HG03469 (cell line): ENCODE measurements around the gene WDR87.

Source experiments
- ATAC-seq: cut with Tn5 transposase; IDR thresholded peaks from one replicate; pipeline ENCODE4 v1.9.1; 2021; ENCODE audit warnings: mild to moderate bottlenecking, moderate library complexity, moderate number of reproducible peaks; ENCODE audit not compliant: unreplicated experiment

WDR87 gene

GRCh38 chr19:37905946-37906868 lies at the start of gene WDR87:
Gene WDR87, minus strand, starts transcription at chr19:37906594. Its CDS starts 8,355 bp downstream, at chr19:37898239.
- no peak for ATAC-seq

DNA sequence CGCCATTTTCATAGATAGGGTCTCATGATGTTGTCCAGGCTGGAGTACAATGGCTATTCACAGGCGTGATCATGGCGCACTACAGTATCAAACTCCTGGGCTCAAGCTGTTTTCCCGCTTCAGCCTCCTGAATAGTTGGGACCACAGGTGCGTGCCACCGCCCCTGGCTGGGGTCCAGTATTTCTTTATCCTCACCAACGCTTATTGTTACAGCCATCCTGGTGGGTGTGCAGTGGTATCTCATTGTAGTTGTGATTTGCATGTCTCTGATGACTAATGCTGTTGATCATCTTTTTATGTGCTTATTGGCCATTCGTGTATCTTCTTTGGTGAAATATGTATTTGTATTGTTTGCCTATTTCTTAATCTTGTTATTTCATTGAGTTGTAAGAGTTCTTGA lies 49.6 kb upstream of the WDR87 start:
- no peak for ATAC-seq

DNA sequence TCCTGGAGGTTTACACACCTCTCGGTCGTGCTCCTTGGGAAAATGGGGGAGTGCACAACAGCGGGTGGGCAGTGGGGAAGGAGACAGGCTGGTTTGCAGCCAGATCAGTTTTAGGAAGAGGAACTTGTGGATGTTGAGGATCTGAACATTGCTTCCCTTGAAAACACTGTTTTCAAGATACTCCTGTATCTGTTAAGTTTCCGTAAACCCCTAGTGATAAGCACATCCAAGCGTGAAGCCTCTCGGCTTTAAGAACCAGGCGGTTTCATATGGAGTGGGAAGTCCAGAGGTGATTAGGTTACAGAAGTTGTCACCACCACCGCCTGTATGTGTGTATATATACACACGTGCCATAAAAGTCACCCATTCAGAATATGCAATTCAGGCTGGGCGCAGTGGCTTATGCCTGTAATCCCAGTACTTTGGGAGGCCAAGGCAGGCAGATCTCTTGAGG lies 48.1 kb upstream of the WDR87 start:
- ATAC-seq = no peak

- no peak for ATAC-seq
These were observed 47.5 kb upstream of the WDR87 start for GRCh38 chr19:37953918-37954303.

DNA sequence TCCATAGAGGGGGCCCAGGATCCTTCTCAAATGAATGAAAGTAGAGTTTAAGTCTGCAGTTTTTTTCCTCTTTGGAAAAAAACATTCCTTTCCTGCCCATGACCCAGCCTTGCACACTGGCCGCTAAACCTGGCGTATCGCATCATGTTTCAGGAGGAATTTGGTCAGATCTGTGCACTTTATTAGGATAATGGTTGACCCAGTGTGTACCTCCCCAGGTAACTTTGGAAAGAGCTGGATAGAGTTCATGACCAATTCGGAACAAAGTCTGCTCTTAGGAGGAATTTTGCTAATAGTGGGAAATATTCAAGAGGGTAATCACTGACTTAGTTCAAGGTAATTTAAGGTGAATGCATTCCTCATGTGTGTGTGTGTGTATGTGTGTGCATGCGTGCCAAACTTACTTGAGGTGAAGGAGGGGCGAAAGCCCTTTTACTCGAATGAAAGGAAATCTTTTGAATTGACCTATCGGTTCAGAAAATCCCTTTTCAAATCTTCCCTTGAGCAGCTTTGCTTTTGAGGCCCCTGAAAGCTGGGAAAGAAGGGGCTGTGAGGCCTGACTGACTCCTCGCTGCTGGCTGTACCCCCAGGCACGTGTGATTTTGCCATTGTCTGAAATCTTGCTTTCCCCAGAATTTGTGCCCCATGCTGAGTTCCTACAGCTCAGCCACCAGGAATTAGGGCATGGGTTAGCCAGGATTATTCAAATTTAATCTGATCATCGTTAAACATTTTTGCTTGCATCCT lies 47.0 kb upstream of the WDR87 start:
- ATAC-seq = no peak

- ATAC-seq = no peak
These were observed 45.4 kb upstream of the WDR87 start for GRCh38 chr19:37951816-37952210.

- ATAC-seq = no peak
These were observed 44.2 kb upstream of the WDR87 start for GRCh38 chr19:37950471-37951175.

- ATAC-seq = no peak
These were observed 42.0 kb upstream of the WDR87 start for GRCh38 chr19:37948362-37948761.

- no peak for ATAC-seq
These were observed 41.4 kb upstream of the WDR87 start for GRCh38 chr19:37947778-37948177.

- no peak for ATAC-seq
These were observed 39.7 kb upstream of the WDR87 start for GRCh38 chr19:37946132-37946531.

DNA sequence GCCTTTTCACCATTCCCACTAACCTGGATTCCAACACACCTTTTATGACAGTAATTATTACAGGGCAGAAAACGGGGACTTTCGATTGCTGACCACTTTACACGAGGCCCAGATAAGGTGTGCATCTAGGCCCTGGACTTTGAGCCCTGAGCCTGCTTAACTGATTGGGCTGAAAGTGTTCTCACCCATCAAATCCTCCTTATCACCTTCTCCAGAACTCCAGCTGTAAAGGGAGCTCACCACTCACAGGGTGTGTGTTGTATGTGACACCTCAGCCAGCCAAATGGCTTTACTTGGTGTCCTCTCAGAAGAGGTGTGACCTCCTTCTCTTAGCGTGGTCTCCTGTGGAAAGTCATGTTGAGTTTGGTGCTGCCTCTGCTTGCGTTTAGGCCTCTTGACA lies 37.1 kb upstream of the WDR87 start:
- no peak for ATAC-seq

DNA sequence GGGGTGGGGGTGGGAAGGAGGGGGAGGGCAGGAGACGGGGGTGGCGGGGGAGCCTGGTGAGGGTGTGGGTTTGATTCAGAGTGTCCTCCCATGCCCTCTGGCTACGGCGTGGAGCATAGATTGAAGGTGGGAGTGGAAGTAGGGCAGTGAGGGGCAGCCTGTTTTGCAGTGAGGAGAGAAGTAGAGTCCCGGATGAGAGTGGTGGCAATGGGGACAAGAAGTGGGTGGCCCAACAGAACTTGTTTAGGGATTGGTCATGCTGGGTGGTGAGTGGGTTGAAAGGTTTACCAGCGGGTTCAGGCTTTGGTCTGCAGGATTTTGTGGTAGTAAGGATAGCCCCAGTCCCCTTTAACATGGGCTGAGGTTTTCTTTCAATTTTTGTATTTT lies 36.1 kb upstream of the WDR87 start:
- ATAC-seq = no peak

- no peak for ATAC-seq
These were observed 35.6 kb upstream of the WDR87 start for GRCh38 chr19:37941782-37942515.

DNA sequence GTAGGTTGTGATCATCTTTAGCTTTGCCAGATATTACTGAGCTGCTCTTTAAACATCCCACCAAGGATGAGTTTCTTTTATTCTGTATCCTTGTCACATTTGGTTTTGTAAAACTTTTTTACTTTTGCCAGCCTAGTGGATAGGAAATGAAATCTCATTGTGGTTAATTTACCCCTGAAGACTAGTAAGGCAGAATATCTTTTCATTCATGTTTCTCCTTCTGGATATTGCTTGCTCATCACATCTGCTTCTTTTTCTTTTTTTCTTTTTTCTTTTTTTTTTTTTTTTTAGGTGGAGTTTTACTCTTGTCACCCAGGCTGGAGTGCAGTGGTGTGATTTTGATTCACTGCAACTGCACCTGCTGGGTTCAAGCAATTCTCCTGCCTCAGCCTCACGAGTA lies 32.0 kb upstream of the WDR87 start:
- ATAC-seq = no peak

DNA sequence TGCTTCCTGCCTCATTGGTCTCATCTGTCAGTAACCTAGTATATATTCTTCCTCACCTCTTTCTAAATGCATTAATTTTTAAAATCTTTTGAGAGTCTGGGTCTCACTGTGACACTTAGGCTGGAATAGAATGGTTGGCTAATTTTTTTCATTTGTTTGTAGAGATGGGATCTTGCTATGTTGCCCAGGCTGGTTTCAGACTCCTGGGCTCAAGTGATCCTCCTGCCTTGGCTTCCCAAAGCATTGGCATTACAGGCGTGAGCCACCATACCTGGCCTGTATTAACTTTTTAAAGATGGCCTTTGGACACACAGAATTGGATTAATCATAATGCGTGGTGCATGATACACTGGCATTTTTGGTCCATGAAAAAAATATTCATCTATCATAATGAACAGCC lies 30.5 kb upstream of the WDR87 start:
- no peak for ATAC-seq

DNA sequence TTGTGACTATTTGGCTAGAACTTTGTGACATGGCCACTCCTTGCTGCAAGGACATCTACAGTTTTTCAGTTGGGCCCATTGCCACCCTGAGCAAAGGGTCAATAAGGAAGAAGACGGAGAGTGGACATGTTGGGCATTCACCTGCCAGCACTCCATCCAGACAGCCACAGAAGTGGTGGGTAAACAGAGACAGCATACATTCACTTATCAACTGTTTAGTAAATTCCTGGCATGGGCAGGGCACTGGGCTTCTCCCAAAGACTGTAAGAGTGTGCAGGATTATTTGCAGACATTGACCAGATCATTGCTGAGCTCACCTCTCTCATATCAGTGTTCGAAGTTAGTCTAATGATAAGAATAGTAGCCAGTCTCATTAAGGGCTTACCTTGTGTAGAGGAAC lies 29.8 kb upstream of the WDR87 start:
- no peak for ATAC-seq

DNA sequence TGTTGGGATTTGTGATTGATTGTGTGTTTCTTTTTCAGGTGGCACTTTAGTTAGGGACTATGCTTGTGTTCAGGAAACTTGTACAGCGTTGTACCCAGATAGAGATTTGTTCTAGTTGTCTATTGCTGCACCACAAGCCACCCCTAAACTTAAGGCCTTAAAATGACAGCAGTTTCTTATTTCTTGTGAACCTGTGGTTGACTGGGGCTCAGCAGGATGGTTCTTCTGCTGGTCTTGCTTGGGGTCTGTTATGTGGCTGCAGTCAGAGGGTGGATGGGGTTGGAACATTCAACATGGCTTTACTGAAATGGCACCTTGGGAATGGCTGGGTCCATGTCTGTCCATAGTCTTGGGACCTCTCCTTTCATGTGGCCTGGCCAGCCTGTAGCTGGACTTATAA lies 28.9 kb upstream of the WDR87 start:
- no peak for ATAC-seq

- ATAC-seq = no peak
These were observed 27.6 kb upstream of the WDR87 start for GRCh38 chr19:37933937-37934358.

DNA sequence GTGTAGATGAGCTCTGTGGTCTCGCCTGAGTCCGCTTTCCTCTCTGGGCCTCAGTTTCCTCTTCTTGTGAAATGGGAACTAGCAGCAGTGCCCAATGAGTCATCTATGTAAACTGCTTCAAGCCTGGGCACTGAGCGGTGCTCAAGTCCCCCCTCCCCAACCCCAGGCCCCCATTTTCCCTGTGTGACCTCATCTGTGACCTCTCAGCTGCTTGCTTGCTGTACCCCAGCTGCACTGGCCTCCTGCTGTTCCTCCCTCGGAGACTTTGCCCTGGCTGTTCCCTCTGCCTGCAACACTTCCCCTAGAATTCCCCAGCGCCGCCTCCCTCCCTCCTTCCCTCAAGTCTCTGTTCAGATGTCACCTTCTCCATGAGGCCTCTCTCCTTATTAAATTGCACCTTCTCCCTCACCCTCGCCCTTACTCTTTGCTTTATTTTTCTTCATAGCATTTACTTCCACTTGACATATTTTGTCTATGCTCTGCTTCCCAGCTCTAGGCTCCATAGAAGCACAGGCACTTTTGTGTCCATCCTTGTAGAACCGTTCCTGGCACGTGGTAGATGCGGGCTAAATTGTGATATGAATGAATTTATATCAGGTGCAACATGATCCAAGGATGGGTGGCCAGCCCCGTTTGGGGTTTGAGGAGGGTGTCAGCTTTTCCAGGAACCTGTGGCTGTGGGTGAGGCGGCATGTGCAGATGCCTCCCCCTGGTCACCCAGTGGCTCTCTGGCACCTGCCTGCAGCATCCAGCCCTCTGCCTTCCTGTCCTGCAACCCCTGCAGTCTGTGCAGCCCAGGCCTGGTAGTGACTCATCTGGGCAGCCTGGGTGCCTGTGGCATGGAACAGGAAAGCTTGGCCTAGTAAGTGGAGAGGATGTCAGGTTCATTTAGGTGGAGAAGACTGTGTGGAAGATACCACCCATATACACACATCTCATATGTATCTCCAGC lies 26.9 kb upstream of the WDR87 start:
- ATAC-seq = no peak
